Measurements from ENCODE around the gene SPDEF. TPM values are rescaled to one million over a fixed set of nuclear protein-coding genes. Genes with fewer than 3 reads are reported as not detected.

Gene SPDEF
- polyA plus RNA-seq, 3 donors = 0.05 TPM; not detected in 2

DNA sequence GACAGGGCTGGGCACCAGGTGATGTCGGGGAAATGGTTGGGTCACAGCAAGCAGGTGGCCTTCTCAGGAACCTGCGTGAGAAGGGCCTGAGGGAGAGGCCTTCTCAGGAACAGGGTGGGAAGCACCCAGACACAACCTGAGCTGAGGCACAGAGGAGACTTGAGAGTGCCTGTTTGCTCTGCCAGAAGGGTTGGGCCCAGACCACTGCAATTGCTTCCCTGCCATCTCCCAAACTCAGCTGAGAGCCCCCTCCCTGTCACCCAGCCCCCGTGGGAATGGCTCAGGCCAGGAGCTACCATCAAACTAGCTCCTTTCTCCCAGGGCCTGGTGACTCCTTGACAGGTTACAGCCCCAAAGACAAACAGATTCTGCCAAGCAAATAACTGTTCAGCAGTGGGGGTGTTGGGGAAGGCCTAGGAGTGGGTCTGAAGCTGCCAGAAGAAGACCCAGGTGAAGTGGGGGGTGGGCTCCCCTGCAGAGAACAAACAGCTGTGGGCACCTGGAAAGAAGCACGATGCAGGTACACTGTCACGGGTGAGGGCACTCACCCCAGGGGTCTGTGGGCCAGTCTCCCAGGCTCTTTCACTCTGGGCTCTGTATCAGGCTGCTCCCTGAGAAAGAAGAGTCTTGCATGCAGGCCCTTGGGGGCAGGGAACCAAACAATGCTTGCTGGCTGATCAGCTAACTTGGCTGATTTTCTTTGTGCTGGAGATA is 30.4 kb upstream of the SPDEF start:
- peak overlapping the region in 3 of 7 donors; percentile 26 to 42 (median 30) for H3K27ac Mint-ChIP-seq
- Histone ChIP-seq H2AFZ (ENCODE audit: insufficient read depth, low read depth, low read length, poor library complexity, severe bottlenecking) (no peak overlapping the region), H3K4me1 (ENCODE audit: control insufficient read depth in 1 of 2, insufficient read depth in 2 of 2, low read length in 2 of 2) (no peaks in the 10 kb centered on the region), H3K27me3 (ENCODE audit: control insufficient read depth in 2 of 2, insufficient read depth in 2 of 2, low read length in 2 of 2) (no peaks in the 10 kb centered on the region), H3K79me2 (ENCODE audit: insufficient read depth, low read length) (no peaks in the 10 kb centered on the region), H3K9ac (ENCODE audit: insufficient read depth, low read length, poor library complexity, severe bottlenecking) (no peak overlapping the region), H3K9me3 (replicated peaks in 1 of 2; ENCODE audit: control insufficient read depth in 1 of 2, insufficient read depth in 1 of 2, low read length in 2 of 2) (no peaks in the 10 kb centered on the region), H4K20me1 (ENCODE audit: insufficient read depth, low read length) (peaks cover 32% of the 10 kb centered on the region), H3K4me2 (replicated peaks; ENCODE audit: extremely low read depth, low read length, poor library complexity, severe bottlenecking) (no peak overlapping the region), H3K4me3 (replicated peaks in 1 of 3; ENCODE audit: low read depth in 2 of 3, low read length in 3 of 3) (no peak overlapping the region), H3K36me3 (replicated peaks in 1 of 2; ENCODE audit: control insufficient read depth in 1 of 2, insufficient read depth in 2 of 2, low read length in 2 of 2) (peaks cover 42 to 58% of the 10 kb centered on the region in 2 donors), H3K27ac (ENCODE audit: low read depth in 1 of 2, low read length in 2 of 2) (no peak overlapping the region)
- H3K4me1 Mint-ChIP-seq = no peaks in the 10 kb centered on the region
- no peak for DNase-seq
- TF ChIP-seq, protein P1, sequence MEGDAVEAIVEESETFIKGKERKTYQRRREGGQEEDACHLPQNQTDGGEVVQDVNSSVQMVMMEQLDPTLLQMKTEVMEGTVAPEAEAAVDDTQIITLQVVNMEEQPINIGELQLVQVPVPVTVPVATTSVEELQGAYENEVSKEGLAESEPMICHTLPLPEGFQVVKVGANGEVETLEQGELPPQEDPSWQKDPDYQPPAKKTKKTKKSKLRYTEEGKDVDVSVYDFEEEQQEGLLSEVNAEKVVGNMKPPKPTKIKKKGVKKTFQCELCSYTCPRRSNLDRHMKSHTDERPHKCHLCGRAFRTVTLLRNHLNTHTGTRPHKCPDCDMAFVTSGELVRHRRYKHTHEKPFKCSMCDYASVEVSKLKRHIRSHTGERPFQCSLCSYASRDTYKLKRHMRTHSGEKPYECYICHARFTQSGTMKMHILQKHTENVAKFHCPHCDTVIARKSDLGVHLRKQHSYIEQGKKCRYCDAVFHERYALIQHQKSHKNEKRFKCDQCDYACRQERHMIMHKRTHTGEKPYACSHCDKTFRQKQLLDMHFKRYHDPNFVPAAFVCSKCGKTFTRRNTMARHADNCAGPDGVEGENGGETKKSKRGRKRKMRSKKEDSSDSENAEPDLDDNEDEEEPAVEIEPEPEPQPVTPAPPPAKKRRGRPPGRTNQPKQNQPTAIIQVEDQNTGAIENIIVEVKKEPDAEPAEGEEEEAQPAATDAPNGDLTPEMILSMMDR (IDR thresholded peaks at IDR 0.05) = no peak
- no peaks in the 10 kb centered on the region for H3K9me3 Mint-ChIP-seq
- no peak overlapping the region for H3K4me3 Mint-ChIP-seq
- intact Hi-C loops (cut with micrococcal nuclease) = no loop called here
- peaks cover 36 to 71% of the 10 kb centered on the region in 2 donors for H3K36me3 Mint-ChIP-seq
- 98% methylated on average over 4 of the region's 5 CpGs for WGBS (ENCODE audit: insufficient coverage)
- H3K27me3 Mint-ChIP-seq (ENCODE audit: low read depth in 3 of 3) = peaks cover 0 to 3% (median 2%) of the 10 kb centered on the region in 3 donors

DNA sequence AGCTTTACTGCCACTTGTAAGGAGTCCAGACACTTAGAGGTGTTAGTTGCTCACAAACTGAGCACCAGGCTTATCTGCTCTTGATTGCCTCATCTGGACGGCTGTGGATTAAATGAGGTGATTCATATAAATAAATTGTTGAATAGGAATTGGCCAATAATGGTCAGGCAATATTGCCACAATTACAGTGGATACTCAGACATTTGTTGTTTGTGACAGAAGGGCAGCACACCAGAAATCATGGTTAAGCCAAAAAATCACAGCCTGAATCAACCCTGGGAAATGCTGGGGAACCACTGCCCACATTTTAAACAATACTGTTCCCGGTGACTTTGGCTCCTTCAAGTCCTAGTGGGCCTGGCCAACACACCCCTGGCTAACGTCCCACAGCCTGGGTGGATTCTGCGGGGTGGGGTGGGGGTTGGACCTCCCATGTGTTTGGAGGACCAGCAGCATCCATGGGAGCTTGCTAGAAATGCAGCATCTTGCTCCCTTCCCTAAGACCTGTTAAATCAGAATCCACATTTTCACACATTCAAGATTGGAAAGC is 29.5 kb upstream of the SPDEF start:
- Mint-ChIP-seq H3K4me1 (no peaks in the 10 kb centered on the region), H3K4me3 (no peak overlapping the region), H3K27ac (peak overlapping the region in 1 of 7 donors; percentile 28), H3K27me3 (ENCODE audit: low read depth in 3 of 3) (peaks cover 0 to 5% (median 2%) of the 10 kb centered on the region in 3 donors), H3K9me3 (no peaks in the 10 kb centered on the region), H3K36me3 (peaks cover 34 to 69% of the 10 kb centered on the region in 2 donors)
- TF ChIP-seq, protein P1 (IDR thresholded peaks at IDR 0.05) = no peak
- no peaks in the 10 kb centered on the region for H3K4me1 ChIP-seq (ENCODE audit: control insufficient read depth in 1 of 2, insufficient read depth in 2 of 2, low read length in 2 of 2)
- no peak overlapping the region for H3K9ac ChIP-seq (ENCODE audit: insufficient read depth, low read length, poor library complexity, severe bottlenecking)
- H3K4me3 ChIP-seq (replicated peaks in 1 of 3; ENCODE audit: low read depth in 2 of 3, low read length in 3 of 3) = no peak overlapping the region
- peaks cover 41 to 54% of the 10 kb centered on the region in 2 donors for H3K36me3 ChIP-seq (replicated peaks in 1 of 2; ENCODE audit: control insufficient read depth in 1 of 2, insufficient read depth in 2 of 2, low read length in 2 of 2)
- H2AFZ ChIP-seq (ENCODE audit: insufficient read depth, low read depth, low read length, poor library complexity, severe bottlenecking) = no peak overlapping the region
- no peaks in the 10 kb centered on the region for H3K9me3 ChIP-seq (replicated peaks in 1 of 2; ENCODE audit: control insufficient read depth in 1 of 2, insufficient read depth in 1 of 2, low read length in 2 of 2)
- no peaks in the 10 kb centered on the region for H3K27me3 ChIP-seq (ENCODE audit: control insufficient read depth in 2 of 2, insufficient read depth in 2 of 2, low read length in 2 of 2)
- H4K20me1 ChIP-seq (ENCODE audit: insufficient read depth, low read length) = peaks cover 23% of the 10 kb centered on the region
- DNase-seq = no peak
- no peak overlapping the region for H3K27ac ChIP-seq (ENCODE audit: low read depth in 1 of 2, low read length in 2 of 2)
- H3K79me2 ChIP-seq (ENCODE audit: insufficient read depth, low read length) = no peaks in the 10 kb centered on the region
- WGBS (ENCODE audit: insufficient coverage) = no CpG with 5 or more reads among the region's 4 CpGs
- intact Hi-C loops (cut with micrococcal nuclease) = no loop called here
- H3K4me2 ChIP-seq (replicated peaks; ENCODE audit: extremely low read depth, low read length, poor library complexity, severe bottlenecking) = no peak overlapping the region

All from CD14-positive monocyte (primary cell).